CD4-positive, CD25-positive, alpha-beta regulatory T cell (primary cell): ENCODE measurements around the gene KDM5A. TPM values are rescaled to one million over a fixed set of nuclear protein-coding genes. Genes with fewer than 3 reads are reported as not detected.
"Not testable (repeated sequence)": the region's sequence is repeated elsewhere in the genome, so short reads cannot be mapped to it uniquely, and the experiment has no call there.

Experiments
- ATAC-seq, 2 donors: fragments of 150-1000 bp; cut with Tn5 transposase; one replicate each; pipeline ENCODE4 v1.10.0; 2021; ENCODE audit warnings: low read depth in 2 of 2, moderate number of reproducible peaks in 2 of 2, moderate library complexity in 1 of 2
- DNase-seq, 3 donors: peaks; one replicate each; pipeline versions ENCODE4 v3.0.0 to v3.0.0-alpha.2; 2012 to 2022; ENCODE audit warnings: mixed read lengths in 1 of 3
- H3K27ac ChIP-seq: one replicate; pipeline ENCODE4 v1.7.0; 2013; ENCODE audit warnings: mild to moderate bottlenecking, low read length; ENCODE audit not compliant: insufficient read depth, poor library complexity, severe bottlenecking
- H3K27me3 ChIP-seq: one replicate; pipeline ENCODE4 v1.7.0; 2013; ENCODE audit warnings: low read length; ENCODE audit not compliant: control insufficient read depth, insufficient read depth
- H3K36me3 ChIP-seq: one replicate; pipeline ENCODE4 v1.7.0; 2013; ENCODE audit warnings: mild to moderate bottlenecking, low read length, moderate library complexity; ENCODE audit not compliant: control insufficient read depth, insufficient read depth
- H3K4me1 ChIP-seq: 2 replicates; pipeline ENCODE4 v1.7.0; 2013; ENCODE audit warnings: mild to moderate bottlenecking, low read length; ENCODE audit not compliant: insufficient read depth, control insufficient read depth, poor library complexity, severe bottlenecking
- H3K4me3 ChIP-seq: one replicate; pipeline ENCODE4 v1.7.0; 2013; ENCODE audit warnings: low read depth, mild to moderate bottlenecking, low read length, moderate library complexity
- H3K9me3 ChIP-seq, 2 experiments: 1 replicate in 1 of 2; 2 replicates in 1 of 2; pipeline ENCODE4 v1.7.0; 2013; ENCODE audit warnings: low read length in 2 of 2, mild to moderate bottlenecking in 1 of 2, moderate library complexity in 1 of 2; ENCODE audit not compliant: control insufficient read depth in 2 of 2
- H3K27ac Mint-ChIP-seq, 3 donors: one replicate each; pipeline ENCODE4 v1.8.0; 2020 to 2022; ENCODE audit warnings: mild to moderate bottlenecking in 3 of 3, mixed read lengths in 3 of 3, moderate library complexity in 2 of 3
- H3K27me3 Mint-ChIP-seq: one replicate; pipeline ENCODE4 v1.8.0; 2022; ENCODE audit warnings: mild to moderate bottlenecking, mixed read lengths
- H3K36me3 Mint-ChIP-seq: one replicate; pipeline ENCODE4 v1.8.0; 2020; ENCODE audit warnings: mixed read lengths
- H3K4me1 Mint-ChIP-seq, 4 donors: one replicate each; pipeline ENCODE4 v1.8.0; 2020 to 2022; ENCODE audit warnings: mixed read lengths in 4 of 4, mild to moderate bottlenecking in 1 of 4
- H3K4me3 Mint-ChIP-seq, 4 donors: one replicate each; pipeline ENCODE4 v1.8.0; 2020 to 2022; ENCODE audit warnings: mild to moderate bottlenecking in 4 of 4, mixed read lengths in 4 of 4, moderate library complexity in 3 of 4
- H3K9me3 Mint-ChIP-seq, 7 donors: one replicate each; pipeline ENCODE4 v1.8.0; 2020 to 2022; ENCODE audit warnings: mixed read lengths in 7 of 7, mild to moderate bottlenecking in 3 of 7, moderate library complexity in 2 of 7
- polyA plus RNA-seq, 4 donors: library from polyadenylated mRNA; unstranded; fragments of 300-500 nt; fragmentation: Illumina TruSeq; gene quantifications; one replicate each; pipeline ENCODE4 v1.2.3, GENCODE V29; 2021
- total RNA-seq: library from RNA; stranded (reverse); gene quantifications from one replicate; pipeline ENCODE4 v1.2.3, GENCODE V29; 2022

The KDM5A gene
- total and polyA plus RNA-seq, 5 donors from 2014 or later, result 44.4 to 142 (median 51.7) TPM

DNA sequence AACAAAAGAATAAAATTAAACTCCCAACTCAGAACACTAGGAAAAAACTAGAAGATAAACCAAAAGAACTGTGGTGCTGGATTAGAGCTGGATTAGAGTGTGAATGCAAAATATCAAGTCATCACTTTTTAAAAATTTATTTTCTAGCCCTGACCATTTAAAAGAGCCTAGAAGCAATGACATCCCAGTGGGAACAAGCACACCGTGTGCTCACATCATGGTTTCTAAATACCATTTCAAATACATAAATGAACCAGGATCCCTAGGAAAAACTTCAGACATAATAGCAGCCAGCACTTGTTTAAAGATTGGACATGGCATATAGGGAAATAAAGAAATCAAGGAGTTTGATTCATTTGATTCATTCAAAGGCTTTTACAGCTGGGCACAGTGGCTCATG is 30.0 kb downstream of the KDM5A start:
- DNase-seq (no peak), ATAC-seq (no peak)
- no peaks in the 10 kb centered on the region for H3K27me3 ChIP-seq
- peak overlapping the region in 1 of 3 donors; percentile 71 for H3K27ac Mint-ChIP-seq
- H3K4me3 Mint-ChIP-seq, result no peak overlapping the region
- H3K9me3 Mint-ChIP-seq, result no peaks in the 10 kb centered on the region
- H3K4me3 ChIP-seq, result no peak overlapping the region
- peaks cover 91% of the 10 kb centered on the region for H3K36me3 ChIP-seq
- H3K9me3 ChIP-seq, result no peaks in the 10 kb centered on the region
- no peaks in the 10 kb centered on the region for H3K27me3 Mint-ChIP-seq
- peaks cover 61% of the 10 kb centered on the region for H3K36me3 Mint-ChIP-seq
- H3K27ac ChIP-seq, result no peak overlapping the region
- no peaks in the 10 kb centered on the region for H3K4me1 ChIP-seq
- peaks cover 16 to 39% (median 26%) of the 10 kb centered on the region in 4 donors for H3K4me1 Mint-ChIP-seq

DNA sequence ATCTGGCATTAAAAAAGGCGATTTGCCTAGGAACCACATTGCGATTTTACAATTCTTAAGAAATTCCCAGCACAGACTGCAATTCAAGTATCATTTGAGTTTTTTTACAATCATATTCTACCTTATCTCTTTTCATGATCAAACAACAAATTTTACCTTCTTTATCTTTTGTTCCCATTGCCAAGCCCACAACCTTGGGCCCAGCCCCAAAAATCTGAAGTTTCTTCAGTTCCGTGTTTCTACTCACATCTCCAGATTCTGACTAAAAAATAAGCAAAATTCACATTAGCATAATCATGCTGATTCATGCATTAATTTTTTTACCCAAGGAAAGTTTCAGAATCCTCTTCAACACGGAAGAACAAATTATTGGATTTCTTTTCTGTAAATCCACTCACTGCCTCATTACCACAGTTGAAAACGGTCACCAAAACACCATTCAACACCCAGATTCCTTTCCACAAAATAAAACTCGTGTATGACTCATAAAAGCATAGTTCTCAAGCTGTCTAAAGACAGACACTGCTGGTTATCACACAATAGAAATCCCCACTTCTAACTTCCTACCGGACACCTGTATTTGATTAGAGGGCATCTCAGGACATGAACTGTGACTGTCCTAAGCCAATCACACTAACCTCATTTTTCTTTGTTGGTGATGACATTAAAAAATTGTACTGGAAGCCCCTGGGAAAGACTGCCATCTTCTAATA is 32.7 kb downstream of the KDM5A start:
- Mint-ChIP-seq H3K27me3 (no peaks in the 10 kb centered on the region), H3K27ac (peak overlapping the region in 1 of 3 donors; percentile 49), H3K4me3 (no peak overlapping the region), H3K4me1 (peaks cover 7 to 30% (median 24%) of the 10 kb centered on the region in 4 donors), H3K36me3 (peaks cover 57% of the 10 kb centered on the region), H3K9me3 (peaks cover 0 to 3% (median 0%) of the 10 kb centered on the region in 7 donors)
- Histone ChIP-seq H3K27me3 (no peaks in the 10 kb centered on the region), H3K27ac (no peak overlapping the region), H3K4me3 (no peak overlapping the region), H3K36me3 (peaks cover 90% of the 10 kb centered on the region), H3K9me3 (peaks cover 0 to 1% of the 10 kb centered on the region in 2 experiments), H3K4me1 (no peaks in the 10 kb centered on the region)
- ATAC-seq (no peak), DNase-seq (no peak)

DNA sequence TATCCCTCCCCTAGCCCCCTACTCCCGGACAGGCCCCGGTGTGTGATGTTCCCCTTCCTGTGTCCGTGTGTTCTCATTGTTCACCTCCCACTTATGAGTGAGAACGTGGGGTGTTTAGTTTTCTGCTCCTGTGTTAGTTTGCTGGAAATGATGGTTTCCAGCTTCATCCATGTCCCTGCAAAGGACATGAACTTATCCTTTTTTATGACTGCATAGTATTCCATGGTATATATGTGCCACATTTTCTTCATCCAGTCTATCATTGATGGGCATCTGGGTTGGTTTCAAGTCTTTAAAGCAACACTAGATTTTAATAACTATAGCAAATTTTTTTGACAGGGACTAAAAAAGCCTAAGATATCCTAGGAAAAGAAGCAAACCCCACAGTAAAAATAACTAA is 37.9 kb downstream of the KDM5A start:
- H3K27me3 ChIP-seq, ATAC-seq, H3K27ac ChIP-seq, H3K27ac Mint-ChIP-seq, H3K4me3 Mint-ChIP-seq, H3K4me3 ChIP-seq, DNase-seq, H3K27me3 Mint-ChIP-seq, H3K9me3 ChIP-seq, H3K4me1 ChIP-seq, H3K9me3 Mint-ChIP-seq: not testable (repeated sequence)
- Mint-ChIP-seq H3K36me3 (peaks cover 60% of the 10 kb centered on the region), H3K4me1 (peaks cover 7 to 31% (median 22%) of the 10 kb centered on the region in 4 donors)
- H3K36me3 ChIP-seq, result peaks cover 72% of the 10 kb centered on the region

DNA sequence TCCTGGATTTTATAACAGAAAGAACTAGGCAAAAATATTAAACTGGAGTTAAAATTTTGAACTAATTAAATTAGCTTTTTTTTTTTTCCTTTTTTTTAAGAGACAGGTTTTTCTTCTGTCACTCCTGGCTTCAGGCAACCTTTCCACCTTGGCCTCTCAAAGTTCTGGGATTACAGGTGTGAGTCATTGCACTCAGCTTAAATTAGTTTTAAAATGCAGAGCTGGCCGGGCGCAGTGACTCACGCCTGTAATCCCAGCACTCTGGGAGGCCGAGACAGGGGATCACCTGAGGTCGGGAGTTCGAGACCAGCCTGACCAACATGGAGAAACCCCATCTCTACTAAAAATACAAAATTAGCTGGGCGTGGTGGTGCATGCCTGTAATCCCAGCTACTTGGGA is 39.5 kb downstream of the KDM5A start:
- H3K27me3 ChIP-seq, H3K4me3 Mint-ChIP-seq, H3K27me3 Mint-ChIP-seq, DNase-seq, H3K9me3 ChIP-seq, H3K4me1 ChIP-seq, H3K4me3 ChIP-seq, H3K27ac ChIP-seq, ATAC-seq, H3K27ac Mint-ChIP-seq, H3K9me3 Mint-ChIP-seq: not testable (repeated sequence)
- H3K4me1 Mint-ChIP-seq, result peaks cover 22 to 41% (median 29%) of the 10 kb centered on the region in 4 donors
- H3K36me3 Mint-ChIP-seq, result peaks cover 59% of the 10 kb centered on the region
- peaks cover 56% of the 10 kb centered on the region for H3K36me3 ChIP-seq

DNA sequence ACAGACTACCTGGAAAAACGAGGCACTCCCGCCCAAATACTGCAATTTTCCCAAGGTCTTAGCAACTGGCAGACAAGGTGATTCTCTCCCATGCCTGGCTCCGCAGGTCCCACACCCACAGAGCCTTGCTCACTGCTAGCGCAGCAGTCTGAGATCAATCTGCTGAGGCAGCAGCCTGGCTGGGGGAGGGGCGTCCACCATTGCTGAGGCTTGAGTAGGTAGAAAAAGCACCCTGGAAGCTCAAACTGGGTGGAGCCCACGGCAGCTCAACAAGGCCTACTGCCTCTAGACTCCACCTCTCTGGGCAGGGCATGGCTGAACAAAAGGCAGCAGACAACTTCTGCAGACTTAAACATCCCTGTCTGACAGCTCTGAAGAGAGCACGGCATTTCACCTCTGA is 46.1 kb downstream of the KDM5A start:
- ATAC-seq, H3K4me3 ChIP-seq, H3K27me3 ChIP-seq, H3K4me3 Mint-ChIP-seq, H3K9me3 ChIP-seq, H3K4me1 ChIP-seq, H3K27ac Mint-ChIP-seq, H3K9me3 Mint-ChIP-seq, H3K27me3 Mint-ChIP-seq, H3K27ac ChIP-seq: not testable (repeated sequence)
- DNase-seq, result peak in 1 of 3 donors; percentile 7
- H3K36me3 Mint-ChIP-seq, result peaks cover 58% of the 10 kb centered on the region
- H3K36me3 ChIP-seq, result peaks cover 32% of the 10 kb centered on the region
- peaks cover 34 to 68% (median 50%) of the 10 kb centered on the region in 4 donors for H3K4me1 Mint-ChIP-seq

DNA sequence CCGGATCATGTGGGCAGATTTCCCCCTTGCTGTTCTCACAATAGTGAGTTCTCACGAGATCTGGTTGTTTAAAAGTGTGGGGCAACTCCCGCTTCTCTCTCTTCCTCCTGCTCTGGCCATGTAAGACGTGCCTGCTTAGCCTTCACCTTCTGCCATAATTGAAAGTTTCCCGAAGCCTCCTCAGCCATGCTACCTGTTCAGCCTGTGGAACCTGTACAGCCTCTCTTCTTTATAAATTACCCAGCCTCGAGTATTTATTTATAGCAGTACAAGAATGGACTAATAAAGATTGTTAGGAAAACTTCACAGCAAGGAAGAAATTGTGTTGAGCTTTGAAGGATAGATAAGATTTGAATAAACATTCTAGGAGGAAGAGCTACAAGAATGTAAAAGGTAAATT is 52.1 kb downstream of the KDM5A start:
- H3K4me1 ChIP-seq, result no peaks in the 10 kb centered on the region
- Mint-ChIP-seq H3K4me3 (no peak overlapping the region), H3K27ac (peak overlapping the region in 1 of 3 donors; percentile 28), H3K27me3 (peaks cover 5% of the 10 kb centered on the region), H3K4me1 (peaks cover 23 to 39% (median 33%) of the 10 kb centered on the region in 4 donors), H3K36me3 (peaks cover 47% of the 10 kb centered on the region), H3K9me3 (no peaks in the 10 kb centered on the region)
- DNase-seq (no peak), ATAC-seq (no peak)
- H3K27me3 ChIP-seq, result no peaks in the 10 kb centered on the region
- no peak overlapping the region for H3K4me3 ChIP-seq
- H3K36me3 ChIP-seq, result peaks cover 70% of the 10 kb centered on the region
- no peaks in the 10 kb centered on the region for H3K9me3 ChIP-seq
- H3K27ac ChIP-seq, result no peak overlapping the region

DNA sequence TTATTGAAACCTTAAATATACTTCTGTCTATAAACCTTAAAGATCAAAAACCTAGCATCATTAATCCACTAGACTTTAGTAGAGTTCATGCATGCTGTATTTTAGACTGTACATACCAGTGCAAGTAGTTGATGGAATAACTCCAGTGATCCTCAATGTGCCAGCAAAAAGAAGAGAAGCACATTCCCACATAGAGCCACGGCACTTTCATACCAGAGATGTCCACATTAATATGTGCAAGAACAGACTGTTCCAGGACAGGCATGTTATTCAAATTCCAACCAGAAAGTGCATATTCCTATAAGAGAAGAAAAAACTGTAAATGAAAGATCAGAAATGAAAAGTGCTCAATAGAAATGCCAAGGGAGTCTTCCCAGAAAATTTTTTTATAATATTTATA is 55.0 kb downstream of the KDM5A start:
- DNase-seq (no peak), ATAC-seq (no peak)
- Histone ChIP-seq H3K4me1 (no peaks in the 10 kb centered on the region), H3K27ac (no peak overlapping the region), H3K36me3 (peaks cover 85% of the 10 kb centered on the region), H3K4me3 (no peak overlapping the region), H3K27me3 (no peaks in the 10 kb centered on the region), H3K9me3 (no peaks in the 10 kb centered on the region)
- no peak overlapping the region for H3K4me3 Mint-ChIP-seq
- peaks cover 53% of the 10 kb centered on the region for H3K36me3 Mint-ChIP-seq
- H3K27ac Mint-ChIP-seq, result no peak overlapping the region
- no peaks in the 10 kb centered on the region for H3K9me3 Mint-ChIP-seq
- peaks cover 18 to 36% (median 28%) of the 10 kb centered on the region in 4 donors for H3K4me1 Mint-ChIP-seq
- peaks cover 5% of the 10 kb centered on the region for H3K27me3 Mint-ChIP-seq

DNA sequence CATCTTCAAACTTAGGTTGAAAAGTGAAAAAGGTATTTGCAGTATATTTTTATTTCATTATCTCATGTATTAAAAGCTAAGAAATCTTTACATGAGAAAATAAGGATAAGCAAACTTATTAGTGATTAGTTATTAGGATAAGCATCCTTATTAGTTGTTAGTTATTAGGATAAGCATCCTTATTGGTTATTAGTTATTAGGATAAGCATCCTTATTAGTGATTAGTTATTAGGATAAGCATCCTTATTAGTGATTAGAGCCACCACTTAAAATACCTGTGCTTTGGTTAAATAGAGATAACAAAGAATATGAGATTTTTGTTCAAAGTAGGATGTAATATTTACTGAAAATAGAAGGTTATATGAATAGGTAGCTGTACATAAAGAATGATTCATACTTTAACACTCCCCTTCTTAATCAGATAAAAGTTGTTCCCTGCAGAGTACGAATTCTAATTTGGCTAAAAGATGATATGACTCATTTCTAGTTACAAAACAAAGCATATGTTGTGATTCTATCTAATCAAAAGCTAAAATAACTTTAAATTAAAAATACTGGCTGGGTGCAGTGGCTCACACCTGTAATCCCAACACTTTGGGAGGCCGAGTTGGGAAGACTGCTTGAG is 56.4 kb downstream of the KDM5A start:
- Histone ChIP-seq H3K27ac (no peak overlapping the region), H3K9me3 (no peaks in the 10 kb centered on the region), H3K36me3 (peaks cover 86% of the 10 kb centered on the region), H3K27me3 (no peaks in the 10 kb centered on the region), H3K4me1 (no peaks in the 10 kb centered on the region), H3K4me3 (no peak overlapping the region)
- no peak for ATAC-seq
- Mint-ChIP-seq H3K27ac (no peak overlapping the region), H3K4me1 (peaks cover 11 to 37% (median 23%) of the 10 kb centered on the region in 4 donors), H3K9me3 (no peaks in the 10 kb centered on the region), H3K4me3 (no peak overlapping the region), H3K36me3 (peaks cover 54% of the 10 kb centered on the region), H3K27me3 (peaks cover 3% of the 10 kb centered on the region)
- DNase-seq, result no peak
